ENCODE measurements around the gene IVL.

Gene IVL

DNA sequence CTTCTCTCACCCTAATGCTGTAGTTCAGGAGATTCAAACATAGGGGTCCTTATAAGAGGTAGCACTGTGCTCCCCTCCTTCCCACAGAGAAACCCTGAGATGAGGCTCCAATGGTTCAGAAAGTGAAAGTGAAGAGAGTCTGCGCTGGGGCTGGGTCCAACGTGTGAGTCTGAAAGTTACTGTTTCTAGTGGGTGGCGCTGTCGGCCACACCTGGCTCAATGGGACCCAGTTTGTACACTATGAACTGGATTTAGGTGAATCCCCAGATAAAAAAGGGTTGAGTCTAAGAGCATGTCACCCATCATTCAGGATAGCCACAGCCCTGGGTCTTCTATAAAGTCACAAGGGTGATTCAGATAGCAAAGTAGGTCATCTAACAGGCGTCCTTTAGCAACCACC lies 27.4 kb upstream of the IVL start:
- TF ChIP-seq, protein P1, sequence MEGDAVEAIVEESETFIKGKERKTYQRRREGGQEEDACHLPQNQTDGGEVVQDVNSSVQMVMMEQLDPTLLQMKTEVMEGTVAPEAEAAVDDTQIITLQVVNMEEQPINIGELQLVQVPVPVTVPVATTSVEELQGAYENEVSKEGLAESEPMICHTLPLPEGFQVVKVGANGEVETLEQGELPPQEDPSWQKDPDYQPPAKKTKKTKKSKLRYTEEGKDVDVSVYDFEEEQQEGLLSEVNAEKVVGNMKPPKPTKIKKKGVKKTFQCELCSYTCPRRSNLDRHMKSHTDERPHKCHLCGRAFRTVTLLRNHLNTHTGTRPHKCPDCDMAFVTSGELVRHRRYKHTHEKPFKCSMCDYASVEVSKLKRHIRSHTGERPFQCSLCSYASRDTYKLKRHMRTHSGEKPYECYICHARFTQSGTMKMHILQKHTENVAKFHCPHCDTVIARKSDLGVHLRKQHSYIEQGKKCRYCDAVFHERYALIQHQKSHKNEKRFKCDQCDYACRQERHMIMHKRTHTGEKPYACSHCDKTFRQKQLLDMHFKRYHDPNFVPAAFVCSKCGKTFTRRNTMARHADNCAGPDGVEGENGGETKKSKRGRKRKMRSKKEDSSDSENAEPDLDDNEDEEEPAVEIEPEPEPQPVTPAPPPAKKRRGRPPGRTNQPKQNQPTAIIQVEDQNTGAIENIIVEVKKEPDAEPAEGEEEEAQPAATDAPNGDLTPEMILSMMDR (conservative IDR thresholded peaks at IDR 0.05) = no peak
- H3K27ac ChIP-seq = no peak overlapping the region

DNA sequence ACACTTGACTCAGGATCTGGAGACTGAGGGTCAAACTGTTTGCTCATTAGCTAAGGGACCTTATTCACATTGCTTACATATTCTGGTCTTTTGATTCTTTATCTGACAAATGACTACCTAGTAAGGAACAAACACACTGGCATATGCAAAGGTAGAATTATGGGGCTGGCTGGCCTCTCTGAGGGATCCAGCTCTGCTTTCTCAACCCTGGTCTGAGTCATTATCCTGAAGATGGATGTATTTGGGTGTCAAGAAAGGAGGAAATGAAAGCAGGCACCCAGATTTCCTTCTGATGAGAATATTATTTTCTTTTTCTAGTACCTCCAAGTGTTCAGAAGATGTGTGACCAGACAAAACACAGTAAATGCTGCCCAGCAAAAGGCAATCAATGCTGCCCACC lies 24.3 kb upstream of the IVL start:
- TF ChIP-seq, protein P1 (conservative IDR thresholded peaks at IDR 0.05) = no peak
- H3K27ac ChIP-seq = no peak overlapping the region

DNA sequence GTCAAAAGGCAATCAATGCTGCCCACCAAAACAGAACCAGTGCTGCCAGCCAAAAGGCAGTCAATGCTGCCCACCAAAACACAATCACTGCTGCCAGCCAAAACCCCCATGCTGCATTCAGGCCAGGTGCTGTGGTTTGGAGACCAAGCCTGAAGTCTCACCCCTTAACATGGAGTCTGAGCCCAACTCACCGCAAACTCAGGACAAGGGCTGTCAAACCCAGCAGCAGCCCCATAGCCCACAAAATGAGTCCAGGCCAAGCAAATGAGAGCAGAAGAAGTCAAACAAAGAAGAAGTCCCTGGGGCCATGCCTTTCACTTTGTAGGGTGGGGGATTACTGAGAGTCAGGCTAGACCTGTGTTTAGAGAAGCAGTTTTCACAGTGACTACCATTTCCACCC lies 23.8 kb upstream of the IVL start:
- TF ChIP-seq, protein P1 (conservative IDR thresholded peaks at IDR 0.05) = no peak
- H3K27ac ChIP-seq = no peak overlapping the region

DNA sequence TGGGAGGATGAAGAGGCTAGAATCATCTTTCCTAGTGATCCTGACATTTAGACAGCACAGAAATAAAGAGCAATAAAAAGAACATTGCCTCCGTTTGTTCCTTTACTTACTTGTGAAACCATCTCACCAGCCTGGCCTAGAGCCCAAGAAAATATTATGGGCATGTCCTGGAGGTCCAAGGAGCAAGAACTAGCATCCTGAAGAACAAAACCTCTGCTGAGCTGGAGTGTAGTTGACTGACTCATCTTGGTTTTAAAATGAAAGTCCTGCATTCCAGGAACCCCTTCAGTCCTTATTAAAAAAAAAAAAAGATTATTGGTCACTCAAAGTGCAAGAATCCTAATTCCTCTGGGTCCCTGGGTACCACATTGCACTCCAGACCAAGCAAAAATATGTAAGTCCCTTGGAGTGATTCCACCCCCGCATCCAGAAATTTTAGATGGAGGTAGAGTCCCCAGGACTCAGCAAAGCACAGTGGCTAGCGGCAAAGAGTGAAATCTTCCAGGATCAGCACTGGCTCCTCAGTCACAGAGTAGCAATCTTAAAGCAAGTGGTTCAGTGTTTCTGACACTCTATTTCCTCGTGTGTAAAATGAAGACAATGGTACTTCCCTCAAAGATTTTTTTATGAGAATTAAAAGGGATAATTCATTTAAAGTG lies 23.3 kb upstream of the IVL start:
- TF ChIP-seq, protein P1 (conservative IDR thresholded peaks at IDR 0.05) = no peak
- H3K27ac ChIP-seq = no peak overlapping the region

DNA sequence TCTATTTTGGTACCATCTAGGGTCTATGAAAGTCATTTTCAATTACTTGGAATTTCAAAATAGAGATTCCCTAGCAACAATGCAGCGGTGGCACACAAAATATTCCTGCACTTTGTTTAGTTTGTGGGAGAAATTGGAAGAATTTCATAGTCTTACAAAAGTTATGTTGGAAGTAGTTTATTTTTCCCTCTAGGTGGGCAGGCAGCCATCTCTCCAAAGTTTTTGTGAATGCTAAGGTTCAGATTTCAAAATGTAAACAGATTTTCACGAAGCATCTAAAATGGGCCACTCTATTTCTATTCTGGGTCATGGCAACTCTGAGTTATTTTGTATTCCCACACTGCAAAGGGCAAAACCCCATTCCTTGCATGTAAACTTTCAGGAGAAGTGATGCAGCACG lies 22.3 kb upstream of the IVL start:
- TF ChIP-seq, protein P1 (conservative IDR thresholded peaks at IDR 0.05) = no peak
- H3K27ac ChIP-seq = no peak overlapping the region

DNA sequence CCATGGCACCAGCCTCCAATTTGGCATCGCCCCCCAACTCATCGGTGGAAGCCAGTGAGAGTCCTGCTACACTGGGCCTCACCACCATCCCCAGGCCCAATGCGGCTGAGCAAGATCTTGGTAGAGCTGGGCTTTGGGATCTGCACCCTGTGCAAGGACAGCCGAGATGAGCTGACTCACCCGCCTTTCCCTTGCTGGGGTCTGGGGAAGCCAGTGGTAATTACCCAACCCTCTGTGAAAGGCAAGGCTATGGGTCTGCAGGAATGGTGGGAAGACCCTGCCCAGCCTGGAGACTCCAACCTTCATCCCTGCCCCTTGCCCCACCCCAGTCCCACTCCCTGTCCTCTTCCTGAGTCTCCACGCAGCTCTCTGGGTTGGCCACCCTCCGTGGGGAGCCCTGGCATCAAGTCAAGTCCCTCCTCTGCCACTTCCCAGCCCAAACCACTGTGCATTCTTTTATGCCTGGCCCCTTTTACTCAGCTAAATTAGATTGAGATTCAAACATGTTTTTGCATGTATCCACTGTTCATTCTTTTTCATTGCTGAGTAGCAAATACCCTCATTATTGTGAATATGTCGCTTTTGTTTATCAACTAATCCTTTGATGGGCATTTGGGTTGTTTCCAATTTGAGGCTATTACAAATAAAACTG lies 21.5 kb upstream of the IVL start:
- no peak overlapping the region for H3K27ac ChIP-seq
- TF ChIP-seq, protein P1 (conservative IDR thresholded peaks at IDR 0.05) = no peak

DNA sequence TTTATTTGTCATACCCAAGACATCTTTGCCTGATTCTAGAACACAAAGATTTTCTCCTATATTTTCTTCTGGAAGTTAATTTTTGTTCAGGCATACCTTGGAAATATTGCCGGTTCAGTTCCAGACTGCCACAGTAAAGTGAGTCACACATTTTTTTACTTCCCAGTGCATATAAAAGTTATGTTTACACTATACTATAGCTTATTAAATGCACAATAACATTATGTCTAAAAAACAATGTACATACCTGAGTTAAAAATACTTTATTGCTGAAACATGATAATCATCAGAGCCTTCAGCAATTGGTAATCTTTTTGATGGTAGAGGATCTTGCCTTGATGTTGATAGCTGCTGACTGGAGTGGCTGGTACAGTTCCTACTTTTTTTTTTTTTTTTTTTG lies 20.2 kb upstream of the IVL start:
- TF ChIP-seq, protein P1 (conservative IDR thresholded peaks at IDR 0.05) = no peak
- no peak overlapping the region for H3K27ac ChIP-seq
